Measurements from ENCODE around the gene CAMK1D.
A peak's percentile ranks its signal among the peaks of the same experiment; 100 is the strongest.
"Not testable (repeated sequence)": the region's sequence is repeated elsewhere in the genome, so short reads cannot be mapped to it uniquely, and the experiment has no call there.

CAMK1D gene

DNA sequence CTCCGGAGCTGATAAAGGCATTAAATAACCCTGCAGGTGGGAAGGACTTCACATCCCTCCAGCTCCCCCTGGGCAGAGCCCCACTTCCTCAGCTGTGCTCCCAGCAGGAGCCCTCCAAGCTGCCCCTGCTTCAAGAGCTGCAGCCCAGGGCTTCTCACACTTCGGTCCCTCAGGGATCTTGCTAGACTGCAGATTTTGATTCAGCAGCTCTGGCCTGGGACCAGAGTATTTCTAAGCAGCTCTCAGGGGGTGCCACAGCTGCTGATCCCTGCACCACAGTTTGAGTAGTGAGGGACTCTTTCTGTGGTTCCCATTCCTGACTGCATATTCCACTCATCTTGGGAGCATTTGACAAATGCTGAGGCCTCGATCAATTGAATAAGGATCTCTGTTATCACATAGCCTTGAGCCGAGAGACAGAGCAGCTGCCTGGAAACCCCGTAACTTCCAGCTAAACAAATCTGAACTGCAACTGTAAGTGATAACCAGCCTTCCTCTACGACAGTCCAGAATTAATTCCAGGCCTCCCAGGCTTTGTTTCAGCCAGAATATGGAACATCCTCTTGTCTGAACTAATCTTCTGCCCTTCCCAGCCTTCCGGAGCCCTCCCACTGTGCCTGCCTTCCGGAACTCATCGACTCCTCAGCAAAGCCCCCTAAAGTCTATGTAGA, 490.7 kb downstream of the CAMK1D start:
- no peak for DNase-seq

DNA sequence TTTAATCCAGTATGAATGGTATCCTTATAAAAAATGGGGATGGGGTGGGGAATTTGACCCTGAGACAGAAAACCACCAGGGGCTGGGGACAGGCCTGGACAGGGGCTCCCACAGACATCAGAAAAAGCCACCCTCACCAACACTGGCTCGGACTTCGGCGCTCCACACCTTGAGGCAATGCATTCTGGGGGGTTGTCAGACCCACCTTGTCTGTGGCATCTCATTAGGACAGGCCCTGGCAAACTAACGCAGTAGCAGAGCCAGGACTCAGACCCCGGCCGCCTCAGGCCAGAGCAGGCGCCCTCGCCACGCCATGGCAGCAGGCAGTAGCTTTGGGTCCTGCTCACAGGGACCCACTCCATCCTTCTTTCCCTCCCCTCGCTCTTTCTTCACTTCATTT, 492.1 kb downstream of the CAMK1D start:
- DNase-seq: no peak

DNA sequence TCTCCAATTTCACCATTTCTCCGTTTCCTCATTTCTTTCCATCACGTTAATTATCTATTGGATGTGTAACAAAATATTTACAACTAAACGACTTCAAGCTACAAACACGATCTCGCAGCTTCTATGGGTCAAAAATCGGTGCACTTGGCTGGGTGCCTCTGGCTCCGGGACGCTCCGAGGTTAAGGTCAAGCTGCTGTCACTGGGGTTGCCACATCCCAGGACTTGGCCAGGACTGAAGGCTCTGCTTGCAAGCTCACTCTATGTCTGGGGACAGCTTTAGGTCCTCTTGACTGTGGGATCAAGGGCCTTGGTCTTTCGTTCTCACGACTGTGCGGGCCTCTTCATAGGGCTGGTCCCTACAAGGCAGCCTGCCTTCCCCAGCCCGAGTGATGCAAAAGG, 492.5 kb downstream of the CAMK1D start:
- no peak for DNase-seq

DNA sequence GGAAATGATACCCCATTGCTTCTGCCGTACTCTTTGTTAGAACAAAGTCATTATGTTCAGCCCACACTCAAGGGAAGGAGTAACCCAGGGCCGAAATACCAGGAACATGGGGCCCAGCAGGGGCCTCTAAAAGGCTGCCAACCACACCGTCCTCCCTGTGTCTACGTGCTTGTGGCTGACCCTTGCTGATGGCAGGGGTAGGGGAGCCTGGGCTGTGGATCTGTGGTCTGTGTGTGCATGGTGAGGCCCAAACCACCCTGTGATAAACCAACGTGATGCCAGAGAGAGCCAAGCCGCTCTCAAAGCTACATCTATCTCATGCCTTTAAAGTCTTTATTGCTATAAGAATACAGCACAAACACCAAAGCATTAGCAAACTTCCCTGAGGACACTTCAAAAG, 493.0 kb downstream of the CAMK1D start:
- no peak for DNase-seq

DNA sequence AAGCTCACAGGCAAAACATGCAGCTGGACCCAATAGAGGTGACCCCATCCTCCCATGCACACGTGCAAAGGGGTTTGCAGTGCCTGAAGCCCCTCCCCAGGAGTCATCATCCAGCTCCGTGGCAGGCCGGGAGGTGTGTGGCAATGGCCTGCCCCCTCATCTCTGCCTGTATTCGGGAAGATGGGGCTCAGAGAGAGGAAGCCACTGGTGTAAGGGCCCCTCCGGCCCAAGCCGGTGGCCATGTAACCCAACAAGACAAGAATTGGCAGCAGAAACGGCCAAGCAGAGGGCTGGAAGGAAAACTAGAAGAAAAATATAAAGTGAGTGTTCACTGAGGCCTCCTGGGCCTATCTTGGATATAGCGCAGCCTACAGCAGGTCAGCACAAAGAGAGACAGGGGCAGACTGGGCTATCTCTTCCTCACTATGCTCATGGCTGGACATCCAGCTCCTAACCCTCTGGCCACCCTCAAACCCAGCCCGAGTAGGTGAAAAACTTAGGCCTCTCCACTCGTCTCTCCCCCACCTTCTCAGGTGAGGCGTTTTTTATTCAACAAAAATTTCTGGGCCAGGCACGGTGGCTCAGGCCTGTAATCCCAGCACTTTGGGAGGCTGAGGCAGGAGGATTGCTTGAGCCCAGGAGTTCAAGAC, 494.1 kb downstream of the CAMK1D start:
- no peak for DNase-seq

DNA sequence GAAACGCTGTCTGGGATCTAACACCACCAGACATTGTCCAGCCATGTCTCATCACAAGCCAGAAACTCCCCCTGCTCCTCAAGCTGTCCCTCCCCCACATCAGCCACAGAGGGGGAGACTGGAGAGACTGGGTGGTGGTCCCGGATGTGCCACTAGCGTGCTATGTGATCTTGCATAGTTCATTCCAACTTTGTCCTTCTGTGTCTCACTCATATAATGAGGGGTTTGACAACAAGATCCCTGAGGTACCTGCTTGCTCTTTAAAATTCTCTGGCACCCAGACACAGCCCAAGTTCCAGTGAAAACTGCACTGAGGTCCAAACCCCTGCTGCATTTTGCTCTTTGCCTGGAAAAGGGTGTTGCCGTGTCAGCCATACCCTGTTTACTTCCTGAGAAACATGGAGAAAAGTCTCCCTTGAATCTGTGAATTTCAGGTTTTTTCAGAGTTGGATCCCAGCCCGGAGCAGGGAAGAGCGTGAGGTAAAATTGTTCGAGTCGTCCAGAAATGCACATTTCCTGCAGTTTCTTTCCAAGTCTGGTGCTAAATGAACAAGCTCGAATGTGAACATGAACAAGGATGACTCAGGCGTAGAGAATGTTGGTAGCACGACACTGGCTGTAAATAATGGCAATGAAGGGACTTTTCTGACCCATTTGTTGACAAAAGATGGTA, 495.6 kb downstream of the CAMK1D start:
- no peak for DNase-seq

DNA sequence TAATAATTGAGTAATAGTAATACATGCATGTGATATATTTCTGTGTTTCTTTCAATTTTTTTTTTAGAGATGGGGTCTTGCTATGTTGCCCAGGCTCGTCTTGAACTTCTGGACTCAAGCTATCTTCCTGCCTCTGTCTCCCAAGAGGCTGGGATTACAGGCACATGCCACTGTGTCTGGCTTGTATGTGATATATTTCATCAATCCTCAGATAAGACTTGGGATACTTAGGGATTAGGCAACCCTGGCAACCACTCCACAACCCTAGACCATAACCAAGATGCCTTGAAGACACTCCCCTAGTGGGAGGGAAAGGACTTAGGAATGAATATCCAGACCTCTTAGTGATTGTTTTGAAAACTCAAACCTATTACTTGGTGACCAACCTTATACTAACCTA, 497.4 kb downstream of the CAMK1D start:
- no peak for DNase-seq

DNA sequence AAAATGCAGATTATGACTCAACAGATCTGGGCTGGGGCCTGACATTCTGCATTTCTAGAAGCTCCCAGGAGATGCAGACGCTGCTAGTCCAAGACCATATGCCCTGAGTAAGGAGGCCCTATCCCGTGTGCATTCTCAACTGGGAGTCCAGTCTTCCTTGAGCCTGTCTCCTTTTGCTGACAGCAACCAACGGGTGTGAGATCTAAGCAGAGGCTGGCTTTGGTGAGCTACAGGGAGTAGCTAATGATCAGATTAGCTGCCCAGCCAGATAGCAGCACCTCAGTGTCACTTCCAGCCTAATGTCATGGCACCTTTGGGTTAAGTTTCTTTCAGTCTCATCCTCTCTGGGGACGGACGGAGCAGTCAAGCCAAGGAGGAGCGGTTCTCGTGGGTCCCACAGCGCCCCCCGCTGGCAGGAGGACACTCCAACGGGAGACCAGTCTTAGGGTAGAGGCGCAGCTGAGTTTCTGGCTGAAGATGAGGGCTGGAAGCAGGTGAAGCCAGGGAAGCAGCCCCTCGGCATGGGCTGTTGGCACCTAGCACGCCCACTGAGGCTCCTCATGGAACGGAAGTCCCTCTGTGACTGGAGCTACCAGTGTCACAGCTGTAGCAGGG, 498.1 kb downstream of the CAMK1D start:
- DNase-seq: no peak

DNA sequence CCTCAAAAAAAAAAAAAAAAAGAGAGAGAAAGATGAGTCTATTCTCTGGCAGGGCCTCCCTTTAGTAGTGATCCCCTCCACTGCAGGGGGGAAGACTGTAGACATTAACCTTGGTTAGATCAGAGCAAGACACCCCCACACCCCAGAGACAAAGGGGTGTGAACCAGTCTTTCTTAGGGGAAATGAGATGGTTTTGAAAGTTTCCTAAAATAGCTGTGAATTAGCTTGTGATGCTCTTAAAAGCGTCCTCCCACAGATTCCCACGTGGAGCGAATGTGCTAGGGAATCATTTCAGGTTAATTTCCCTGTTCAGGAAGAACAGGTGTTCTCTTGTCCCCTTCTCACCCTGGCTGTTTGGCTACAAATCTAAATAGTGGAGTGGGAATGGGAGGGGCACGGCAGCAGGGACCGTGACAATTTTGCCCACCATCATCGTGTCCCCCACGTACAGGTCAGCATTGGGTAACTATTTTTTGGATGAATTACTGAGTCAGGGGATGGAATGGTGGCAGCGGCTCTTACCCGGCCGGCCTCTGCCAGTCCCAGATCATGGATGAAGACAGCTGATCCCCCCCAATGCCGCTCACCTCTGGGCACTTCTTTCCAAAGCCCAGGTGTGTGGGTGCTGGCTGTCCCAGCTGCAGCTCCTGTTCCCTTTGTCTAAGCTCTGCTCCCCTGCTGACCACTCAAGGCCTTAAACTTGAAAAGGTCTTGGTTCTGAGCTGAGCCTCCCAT, 499.3 kb downstream of the CAMK1D start:
- DNase-seq: peak in 25 of 56 donors; percentile 10 to 83 (median 43)

DNA sequence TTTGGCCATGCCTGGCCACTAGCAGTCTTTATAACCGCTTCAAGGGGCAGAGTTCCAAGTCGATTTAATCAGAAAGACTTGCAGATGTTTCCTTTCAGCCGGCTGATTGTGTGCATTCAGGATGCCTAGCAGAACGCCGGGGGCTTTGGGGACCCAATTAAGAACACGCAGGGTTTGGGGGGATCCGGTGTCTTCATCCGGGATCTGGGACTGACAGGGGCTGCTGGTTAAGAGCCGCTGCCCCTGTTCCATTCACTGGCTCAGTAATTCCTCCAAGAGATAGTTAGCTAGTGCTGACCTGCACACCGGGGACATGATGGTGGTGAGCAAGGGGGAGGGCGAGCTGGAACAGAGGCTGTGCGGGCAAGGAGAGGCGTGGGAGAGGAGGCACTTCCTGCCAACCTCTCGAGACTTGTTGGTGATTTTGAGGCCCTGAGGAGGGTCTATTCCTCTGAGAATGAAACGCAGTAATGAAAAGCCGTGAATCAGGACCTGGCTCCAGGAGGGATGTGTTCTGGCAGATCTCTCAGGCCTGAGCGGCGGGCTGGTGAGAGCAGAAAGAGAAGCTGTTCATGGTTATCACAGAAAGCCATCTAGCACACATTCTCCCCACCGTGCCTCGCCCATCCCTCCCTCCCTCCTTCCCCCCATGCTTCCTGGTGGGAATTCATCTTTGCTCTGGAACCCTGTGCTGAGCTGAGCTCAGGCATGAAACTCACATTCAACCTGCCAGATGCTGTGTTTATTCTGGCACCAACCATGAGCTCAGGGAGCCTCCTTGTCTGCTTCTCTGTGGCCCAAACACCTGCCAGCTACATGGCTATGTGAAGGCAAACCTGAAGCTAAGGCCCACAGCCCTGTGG, 500.2 kb downstream of the CAMK1D start:
- DNase-seq: no peak

DNA sequence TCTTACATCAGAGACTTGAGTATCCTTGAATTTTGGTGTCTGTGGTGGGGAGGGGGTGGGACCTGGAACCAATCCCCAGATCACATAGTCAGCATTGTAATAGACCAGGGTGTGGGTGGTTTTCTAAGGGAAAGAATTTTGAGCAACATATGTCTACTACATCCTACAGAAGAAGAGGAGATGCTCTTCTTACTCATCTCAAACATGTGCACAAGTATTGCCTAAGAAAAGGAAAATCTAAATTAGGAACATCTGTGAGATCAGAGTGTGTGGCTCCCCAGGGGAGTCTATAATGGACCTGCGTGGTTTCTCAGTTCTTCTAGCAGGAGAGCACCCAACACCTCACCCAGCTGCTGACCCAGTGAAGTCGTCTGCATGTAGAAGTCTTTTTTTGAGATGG, 503.3 kb downstream of the CAMK1D start:
- DNase-seq: no peak

DNA sequence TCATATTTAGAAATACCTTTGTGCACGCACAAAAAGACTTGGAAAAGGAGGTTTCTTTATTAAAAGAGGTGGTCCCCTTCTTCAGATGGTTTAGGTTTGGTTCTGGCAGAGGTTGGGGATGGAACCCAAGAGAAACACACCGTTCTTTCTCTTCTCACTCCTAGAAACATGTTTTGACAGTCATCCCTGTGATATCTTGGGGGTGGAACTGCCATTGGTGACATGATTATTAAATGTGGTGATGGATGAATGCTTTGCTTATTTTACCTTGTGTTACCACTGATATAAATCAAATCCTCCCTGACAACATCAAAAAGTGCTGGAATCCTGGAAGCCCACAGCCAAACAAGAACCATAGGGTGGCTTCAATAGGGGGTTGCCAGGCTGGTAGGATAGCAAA, 505.6 kb downstream of the CAMK1D start:
- DNase-seq: no peak

DNA sequence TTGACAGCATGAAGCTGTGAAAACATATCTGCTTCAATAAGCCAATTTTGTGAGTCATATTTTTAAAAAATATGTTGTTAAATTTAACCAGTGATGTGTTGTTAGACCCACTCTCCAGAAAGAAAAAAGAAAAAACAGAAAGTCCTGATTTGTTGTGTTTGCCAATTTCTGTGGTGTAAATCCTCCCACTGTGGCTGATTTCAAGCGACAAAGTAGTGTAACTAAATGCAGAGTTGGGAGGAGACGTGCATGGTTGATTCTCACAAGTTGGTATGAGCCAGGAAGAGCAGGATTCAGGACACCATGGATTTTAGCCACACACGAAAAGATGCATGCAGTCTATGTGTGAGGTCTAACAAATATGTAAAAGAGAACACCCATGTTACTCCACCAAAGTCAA, 513.1 kb downstream of the CAMK1D start:
- no peak for DNase-seq

DNA sequence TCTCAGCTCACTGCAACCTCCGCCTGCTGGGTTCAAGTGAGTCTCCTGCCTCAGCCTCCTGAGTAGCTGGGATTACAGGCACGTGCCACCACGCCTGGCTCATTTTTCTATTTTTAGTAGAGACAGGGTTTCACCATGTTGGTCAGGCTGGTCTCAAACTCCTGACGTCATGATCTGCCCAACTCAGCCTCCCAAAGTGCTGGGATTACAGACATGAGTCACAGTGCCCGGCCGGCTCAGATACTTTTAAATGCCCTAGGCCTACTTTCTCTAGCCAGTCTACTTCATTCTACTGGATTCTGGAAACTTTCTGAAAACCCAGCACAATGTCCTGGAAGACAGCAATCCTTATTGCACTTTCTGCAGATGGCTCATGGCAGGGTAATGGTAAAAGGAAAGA, 516.2 kb downstream of the CAMK1D start:
- DNase-seq: not testable (repeated sequence)

DNA sequence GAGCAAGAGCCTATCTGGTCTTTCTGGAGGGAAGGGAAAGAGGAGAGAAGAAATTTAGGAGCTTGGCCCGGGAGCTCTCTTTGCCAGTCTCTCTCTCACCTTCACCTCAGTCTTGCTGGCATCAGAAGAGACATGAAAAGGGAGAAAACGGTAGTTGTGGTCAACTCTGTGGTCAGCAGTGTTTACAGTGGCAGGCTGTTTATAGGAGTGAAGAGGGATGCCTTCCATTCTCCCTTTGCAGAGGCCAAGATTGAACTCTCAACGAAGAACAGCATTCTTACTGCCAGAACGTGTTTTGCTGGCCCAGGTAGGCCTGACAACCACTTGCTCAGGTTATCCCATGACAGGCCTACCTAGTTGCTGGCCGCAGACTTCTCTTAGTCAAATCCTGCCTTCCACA, 518.9 kb downstream of the CAMK1D start:
- DNase-seq: no peak

DNA sequence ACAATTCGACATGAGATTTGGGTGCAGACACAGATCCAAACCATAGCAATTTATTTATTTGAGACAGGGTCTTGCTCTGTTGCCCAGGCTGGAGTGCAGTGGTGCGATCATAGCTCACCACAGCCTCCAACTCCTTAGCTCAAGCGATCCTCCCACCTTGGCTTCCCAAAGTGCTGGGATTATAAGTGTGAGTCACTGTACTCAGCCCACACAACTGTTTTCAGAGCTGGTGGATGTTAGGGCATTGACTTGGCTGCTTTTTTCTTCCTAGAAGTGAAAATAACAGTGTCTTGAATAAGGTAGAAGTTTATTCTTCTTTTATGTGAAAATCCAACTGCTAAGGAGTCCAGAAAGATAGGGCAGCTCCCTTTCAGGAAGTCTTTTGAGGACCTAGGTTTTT, 520.1 kb downstream of the CAMK1D start:
- peak in 18 of 56 donors; percentile 5 to 64 (median 24) for DNase-seq

DNA sequence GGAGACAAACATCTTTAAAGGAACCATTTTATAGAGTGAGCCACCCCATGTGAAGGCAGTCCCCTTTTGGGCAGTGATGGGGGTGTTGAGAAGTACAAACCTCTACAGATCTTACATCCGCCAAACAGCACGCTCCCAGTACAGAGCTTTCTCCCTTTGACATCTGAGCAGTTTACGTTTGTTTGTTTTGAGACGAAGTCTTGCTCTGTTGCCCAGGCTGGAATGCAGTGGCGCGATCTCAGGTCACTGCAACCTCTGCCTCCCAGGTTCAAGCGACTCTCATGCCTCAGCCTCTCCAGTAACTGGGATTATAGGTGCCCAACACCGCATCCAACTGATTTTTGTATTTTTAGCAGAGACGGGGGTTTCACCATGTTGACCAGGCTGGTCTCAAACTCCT, 523.2 kb downstream of the CAMK1D start:
- DNase-seq: no peak

DNA sequence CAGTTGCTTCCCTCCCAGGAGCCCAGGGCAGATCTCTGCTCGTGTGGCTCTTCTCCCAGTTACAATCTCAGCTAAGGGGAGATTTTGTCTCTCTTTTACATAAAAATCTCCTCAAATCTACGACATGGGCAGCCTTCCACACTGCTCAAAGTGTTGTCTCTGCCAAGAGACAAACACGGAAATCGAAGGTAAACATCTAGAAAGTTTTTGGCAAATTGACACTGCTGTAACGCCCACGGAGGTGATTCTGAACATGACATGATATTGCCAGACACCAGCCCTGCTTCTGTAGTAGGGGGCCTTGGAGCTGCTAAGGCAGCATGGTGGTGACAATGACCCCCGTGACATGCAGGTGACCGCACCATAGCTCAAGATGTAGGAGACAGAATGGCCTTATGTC, 523.8 kb downstream of the CAMK1D start:
- no peak for DNase-seq

DNA sequence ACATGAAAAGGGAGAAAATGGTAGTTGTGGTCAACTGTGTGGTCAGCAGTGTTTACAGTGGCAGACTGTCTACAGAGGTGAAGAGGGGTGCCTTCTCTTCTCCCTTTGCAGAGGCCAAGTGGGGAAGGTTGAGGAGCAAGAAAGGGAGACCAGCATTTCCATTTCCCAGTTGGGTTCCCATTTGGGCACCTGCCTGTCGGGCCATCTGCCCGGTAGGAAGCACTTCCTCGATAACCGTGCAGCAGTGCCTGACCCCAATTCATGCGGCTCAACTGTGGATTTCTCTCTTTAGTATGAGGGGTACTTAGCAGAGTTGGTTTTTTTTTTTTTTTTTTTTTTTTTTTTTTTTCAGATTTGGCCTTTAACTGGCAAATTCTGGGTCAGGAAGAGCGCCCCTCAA, 525.2 kb downstream of the CAMK1D start:
- no peak for DNase-seq

DNA sequence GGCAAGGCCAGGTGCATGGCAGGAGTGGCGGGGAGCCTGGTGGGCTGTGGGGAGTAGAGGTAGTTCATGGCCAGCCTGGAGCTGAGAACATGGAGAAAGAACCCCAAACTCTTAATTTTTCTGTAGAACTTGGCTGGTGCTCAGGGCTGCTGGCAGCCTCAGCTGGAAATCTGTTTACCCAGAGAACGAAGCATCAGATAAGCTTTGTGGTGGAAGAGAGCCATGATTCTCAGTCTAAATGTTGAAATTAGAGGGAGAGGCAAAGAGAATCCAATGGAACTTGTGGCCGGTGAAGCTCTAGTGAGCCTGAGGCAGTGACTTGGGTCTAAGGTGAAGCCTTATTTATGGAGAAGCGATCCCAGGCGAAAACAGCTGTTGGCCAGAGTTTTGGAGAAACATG, 525.8 kb downstream of the CAMK1D start:
- no peak for DNase-seq

DNA sequence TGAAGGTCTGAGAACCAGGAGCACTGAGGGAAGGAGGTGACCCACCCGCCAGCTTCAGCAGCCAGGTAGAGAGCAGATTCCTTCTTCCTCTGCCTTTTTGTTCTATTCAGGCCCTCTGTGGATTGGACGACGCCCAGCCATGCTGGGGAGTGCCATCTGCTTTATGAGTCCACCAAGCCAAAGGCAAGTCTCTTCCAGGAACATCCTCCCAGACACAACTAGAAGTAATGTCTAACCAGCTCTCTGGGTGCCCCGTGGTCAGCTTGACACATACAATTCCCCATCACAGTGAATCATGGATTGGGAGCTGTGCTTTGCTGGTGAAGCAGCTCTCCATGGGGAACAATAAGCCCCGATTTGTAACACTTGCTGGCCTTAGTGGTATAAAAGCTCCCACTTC, 526.9 kb downstream of the CAMK1D start:
- DNase-seq: no peak
